Endometrium (tissue), 2 donors: ENCODE results near the gene ZDHHC12.

Source experiments
- FAIRE-seq: peaks from 2 replicates; lab custom pipeline; 2012; peaks lifted over from hg19 to GRCh38; lab: Jason Lieb, UNC
- donor health status: control.
- donor health status: control.

Gene ZDHHC12

GRCh38 chr9:128685636-128686489 is 38.1 kb downstream of the ZDHHC12 start:
- no peak for FAIRE-seq

GRCh38 chr9:128684325-128685199 is 39.4 kb downstream of the ZDHHC12 start:
- no peak for FAIRE-seq

GRCh38 chr9:128684065-128684324 is 39.9 kb downstream of the ZDHHC12 start:
- no peak for FAIRE-seq

- FAIRE-seq = no peak
Measured at GRCh38 chr9:128683340-128684064, 40.4 kb downstream of the ZDHHC12 start.

- no peak for FAIRE-seq
Measured at GRCh38 chr9:128677794-128678193, 46.1 kb downstream of the ZDHHC12 start.

GRCh38 chr9:128675382-128675781 is 48.5 kb downstream of the ZDHHC12 start:
- no peak for FAIRE-seq
